Body of pancreas (tissue), 4 donors: Measurements from ENCODE around the gene MAST4. TPM values are rescaled to one million over a fixed set of nuclear protein-coding genes. Genes with fewer than 3 reads are reported as not detected.

Source experiments
- ATAC-seq: fragments of 150-250 bp; one replicate; pipeline ENCODE4 v1.9.1; 2016
- DNase-seq, 4 donors: peaks; one replicate each; pipeline ENCODE4 v3.0.0-alpha.2; 2019
- H3K27ac ChIP-seq, 4 donors: fragments of 200-600 bp; sonication (generic); 1 replicate in 3 of 4; 2 replicates in 1 of 4; pipeline versions ENCODE4 v1.5.1 to v1.6.1; 2016 to 2019; ENCODE audit warnings: mild to moderate bottlenecking in 1 of 4, mixed read lengths in 1 of 4, moderate library complexity in 1 of 4
- H3K27me3 ChIP-seq, 2 donors: fragments of 200-600 bp; sonication (generic); one replicate each; pipeline ENCODE4 v1.6.0; 2016; ENCODE audit warnings: mild to moderate bottlenecking in 1 of 2
- H3K36me3 ChIP-seq, 2 donors: fragments of 200-600 bp; sonication (generic); replicated peaks in 1 of 2; 2 replicates each; pipeline ENCODE4 v1.5.1; 2016; ENCODE audit warnings: low read depth in 2 of 2; ENCODE audit not compliant: insufficient read depth in 1 of 2
- H3K4me1 ChIP-seq: fragments of 200-600 bp; sonication (generic); one replicate; pipeline ENCODE4 v1.6.0; 2016
- H3K4me3 ChIP-seq, 2 donors: fragments of 200-600 bp; sonication (generic); 1 replicate in 1 of 2; 2 replicates in 1 of 2; pipeline ENCODE4 v1.5.1; 2016 to 2019
- H3K9me3 ChIP-seq, 3 donors: fragments of 200-600 bp; sonication (generic); 1 replicate in 2 of 3; 2 replicates in 1 of 3; pipeline ENCODE4 v1.5.1; 2016
- CTCF ChIP-seq, 7 experiments: fragments of 450-650 bp in 4 of 7; fragments of 200-600 bp in 3 of 7; sonication (generic) in 3 of 7; IDR thresholded peaks; one replicate each; pipeline ENCODE4 v1.5.1; 2016 to 2019; ENCODE audit warnings: antibody characterized with exemption in 7 of 7
- POLR2A ChIP-seq, 3 donors: fragments of 450-650 bp; IDR thresholded peaks; one replicate each; pipeline ENCODE4 v1.6.1; 2016; ENCODE audit warnings: antibody characterized with exemption in 3 of 3, mild to moderate bottlenecking in 2 of 3
- WGBS, 2 donors: methylation state at CpG; one replicate each; pipeline ENCODE4 v1.1.5; 2017; 5-methylcytosine and 5-hydroxymethylcytosine counted together
- intact Hi-C: fragments of 100-400 bp; cut with DNase I; formaldehyde crosslinking; loops from one replicate; pipeline ENCODE4 v1.15.1; 2023
- total RNA-seq, 2 donors: library from RNA; depleted of rRNA; stranded (reverse); fragments of >200 nt; gene quantifications; one replicate each; pipeline ENCODE4 v1.1.0, GENCODE V29; 2016

The MAST4 gene
- total RNA-seq, 2 donors from 2014 or later, result 17.9 to 29.7 TPM

DNA sequence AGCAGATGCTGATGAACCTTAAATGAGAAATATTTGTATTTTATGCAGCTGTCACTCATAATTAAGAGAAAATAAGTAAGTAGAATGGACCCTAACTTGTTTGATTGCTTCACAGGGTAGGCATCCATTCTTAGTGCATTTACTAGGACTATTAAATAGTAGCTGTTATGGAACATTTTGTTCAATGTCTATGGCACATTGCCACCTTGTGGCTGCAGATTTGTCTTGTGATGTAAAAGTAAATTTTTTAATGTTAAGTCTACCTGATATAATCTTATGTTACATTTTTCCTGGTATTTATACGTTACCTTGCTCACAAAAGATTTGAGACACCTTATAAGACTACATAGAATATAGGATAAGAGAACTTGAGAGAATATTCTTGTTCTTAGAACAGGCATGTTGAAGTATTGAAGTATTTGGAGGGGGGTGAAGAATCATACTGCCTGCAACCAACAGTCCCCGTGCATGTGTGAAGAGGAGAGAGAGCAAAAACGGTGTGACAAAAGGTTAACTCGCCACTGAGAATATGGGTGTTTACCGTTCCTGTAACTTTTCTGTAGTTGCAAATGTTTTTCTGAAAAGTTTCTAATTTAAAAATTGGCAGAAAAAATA is 161.1 kb downstream of the MAST4 start:
- peak; percentile 67 for ATAC-seq

GRCh38 chr5:66757834-66758371 is 161.7 kb downstream of the MAST4 start:
- intact Hi-C loops, result loop anchor here (5.0 kb wide), 1 partner anchor 451 kb away; no protein-coding TSS in a partner anchor
- no peak for TF ChIP-seq POLR2A (IDR thresholded peaks at IDR 0.05)
- no peak for TF ChIP-seq CTCF (IDR thresholded peaks at IDR 0.05)
- no peak for ATAC-seq

More for the DNA sequence above, 161.1 kb downstream of the MAST4 start:
- DNase-seq, result peak; percentile 58 to 73 (median 70)
- TF ChIP-seq POLR2A (IDR thresholded peaks at IDR 0.05) (no peak), CTCF (IDR thresholded peaks at IDR 0.05) (peak; percentile 31 to 71 (median 57))
- H3K4me3 ChIP-seq, result no peak overlapping the region
- H3K4me1 ChIP-seq, result no peaks in the 10 kb centered on the region
- no peaks in the 10 kb centered on the region for H3K27me3 ChIP-seq
- no peak overlapping the region for H3K27ac ChIP-seq
- intact Hi-C loops, result loop anchor here (5.0 kb wide), 1 partner anchor 450 kb away; no protein-coding TSS in a partner anchor
- WGBS, 2 donors, result 35 to 36% methylated on average over 5 of the region's 5 CpGs
- H3K36me3 ChIP-seq, result no peaks in the 10 kb centered on the region
- no peaks in the 10 kb centered on the region for H3K9me3 ChIP-seq

DNA sequence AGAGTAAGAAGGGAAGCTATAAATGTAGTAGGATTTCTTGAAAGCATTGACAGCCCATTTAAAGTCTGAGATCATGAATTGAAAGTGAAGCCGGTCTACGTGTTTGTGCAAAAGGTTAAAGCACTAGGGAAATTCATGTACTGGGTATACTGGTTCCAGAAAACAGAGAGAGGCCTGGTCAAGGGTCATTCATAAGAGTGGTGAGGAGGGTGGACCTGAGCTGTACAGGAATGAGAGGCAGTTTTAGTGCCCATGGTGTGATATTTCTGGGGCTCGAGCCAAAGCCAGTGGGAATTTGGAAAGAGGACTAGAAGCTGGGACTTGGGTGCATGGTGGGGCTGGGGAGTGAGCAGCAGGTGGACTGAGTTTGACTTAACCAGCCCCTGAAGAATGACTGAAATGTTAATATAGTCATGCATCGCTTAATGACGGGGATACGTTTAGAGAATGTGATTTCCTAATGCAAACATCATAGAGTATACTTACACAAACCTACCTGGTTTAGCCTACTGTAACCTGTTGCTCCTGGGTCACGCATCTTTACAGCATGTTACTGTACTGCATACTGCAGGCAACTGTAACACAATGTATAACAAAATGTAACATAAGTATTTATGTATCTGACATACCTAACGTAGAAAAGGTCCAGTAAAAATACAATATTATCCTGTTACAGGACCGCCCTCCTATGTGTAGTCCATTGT is 173.0 kb downstream of the MAST4 start:
- Histone ChIP-seq H3K4me3 (no peak overlapping the region), H3K36me3 (no peaks in the 10 kb centered on the region), H3K27ac (no peak overlapping the region), H3K4me1 (no peaks in the 10 kb centered on the region), H3K27me3 (no peaks in the 10 kb centered on the region), H3K9me3 (no peaks in the 10 kb centered on the region)
- WGBS, 2 donors, result 89 to 92% methylated on average over 9 of the region's 9 CpGs
- TF ChIP-seq POLR2A (IDR thresholded peaks at IDR 0.05), result no peak
- TF ChIP-seq CTCF (IDR thresholded peaks at IDR 0.05), result no peak
- ATAC-seq, result no peak
- intact Hi-C loops, result no loop called here
- DNase-seq, result no peak

More at GRCh38 chr5:66757834-66758371, 161.7 kb downstream of the MAST4 start:
- H3K36me3 ChIP-seq, result no peaks in the 10 kb centered on the region
- no peak for DNase-seq
- H3K27me3 ChIP-seq, result no peaks in the 10 kb centered on the region
- no peaks in the 10 kb centered on the region for H3K9me3 ChIP-seq
- no peak overlapping the region for H3K4me3 ChIP-seq
- H3K27ac ChIP-seq, result no peak overlapping the region
- H3K4me1 ChIP-seq, result no peaks in the 10 kb centered on the region
- WGBS, 2 donors, result 72 to 77% methylated on average over 3 of the region's 3 CpGs

DNA sequence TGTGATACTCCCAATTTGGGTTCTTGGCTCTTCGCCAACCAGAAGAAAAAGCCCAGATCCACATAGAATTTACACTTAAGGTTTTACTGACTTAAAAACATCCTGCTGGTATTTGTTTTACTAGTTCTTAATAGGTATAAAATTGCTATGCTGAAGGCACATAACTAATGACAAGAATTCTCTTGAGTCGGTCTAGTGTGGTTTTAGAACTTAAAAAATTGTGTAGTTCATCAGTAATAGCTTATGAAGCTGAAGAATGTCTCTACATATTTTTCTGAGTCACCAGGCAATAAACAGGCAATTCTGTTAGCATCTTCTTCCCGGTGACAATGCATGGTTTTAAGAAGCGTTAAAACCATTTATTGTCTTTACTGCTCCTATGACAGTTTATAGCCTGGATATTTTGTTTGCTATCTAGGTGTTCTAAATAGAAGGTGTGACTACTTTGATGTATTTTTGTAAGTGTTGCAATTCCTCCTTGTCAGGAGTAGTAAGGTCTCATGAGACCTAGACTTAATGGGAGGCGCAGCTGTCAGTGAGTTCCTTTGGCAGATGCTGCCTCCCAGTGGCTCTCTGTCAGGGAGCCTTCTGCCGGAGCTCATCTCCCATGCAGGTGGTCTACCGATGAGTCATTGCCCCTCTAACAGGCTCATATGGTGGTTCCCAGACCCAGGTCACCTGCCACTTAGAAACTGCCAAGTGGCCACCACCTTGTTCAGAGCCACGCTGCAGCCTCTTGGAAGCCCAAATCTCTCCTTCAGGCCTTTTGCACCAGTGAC is 173.8 kb downstream of the MAST4 start:
- intact Hi-C loops, result no loop called here
- Histone ChIP-seq H3K27me3 (no peaks in the 10 kb centered on the region), H3K4me1 (no peaks in the 10 kb centered on the region), H3K27ac (no peak overlapping the region), H3K4me3 (no peak overlapping the region), H3K36me3 (no peaks in the 10 kb centered on the region), H3K9me3 (no peaks in the 10 kb centered on the region)
- ATAC-seq (no peak), DNase-seq (no peak)
- WGBS, 2 donors, result 72 to 74% methylated on average over 8 of the region's 8 CpGs
- TF ChIP-seq POLR2A (IDR thresholded peaks at IDR 0.05) (no peak), CTCF (IDR thresholded peaks at IDR 0.05) (no peak)
